Measurements from ENCODE around the gene LDLRAD2. TPM values are rescaled to one million over a fixed set of nuclear protein-coding genes. Genes with fewer than 3 reads are reported as not detected.
A peak's percentile ranks its signal among the peaks of the same experiment; 100 is the strongest.

Gene LDLRAD2
- total and polyA plus RNA-seq, 10 of the 15 experiments (the other 5 are each of a cell fraction or from before 2014, with no cell fraction given) = 0.04 to 0.23 (median 0.11) TPM; not detected in 7

- TF ChIP-seq BCLAF1 (IDR thresholded peaks at IDR 0.05) (no peak), JUND (IDR thresholded peaks at IDR 0.05; ENCODE audit: low read depth, low read length) (no peak), EED (IDR thresholded peaks at IDR 0.05; ENCODE audit: low read depth) (peak; percentile 79), NR2F1 (conservative IDR thresholded peaks at IDR 0.05) (0 out of 2 replicates have a peak, but pooled peaks have one; percentile 47), IRF5 (IDR thresholded peaks at IDR 0.05; ENCODE audit: borderline replicate concordance) (no peak), ZNF274 (IDR thresholded peaks at IDR 0.05; ENCODE audit: insufficient read depth, insufficient read length) (no peak), MTA2 (IDR thresholded peaks at IDR 0.05; ENCODE audit: low read depth) (peak; percentile 90), NRF1 (conservative IDR thresholded peaks at IDR 0.05; ENCODE audit: low read depth, low read length) (no peak), REST (IDR thresholded peaks at IDR 0.05; ENCODE audit: low read depth, low read length) (no peak), NBN (IDR thresholded peaks at IDR 0.05) (no peak; the same call in 1 of the 2 replicates), RELA (IDR thresholded peaks at IDR 0.05; ENCODE audit: borderline replicate concordance, partially characterized antibody) (no peak), CBFB (IDR thresholded peaks at IDR 0.05; ENCODE audit: low read depth) (no peak), TBL1XR1 (IDR thresholded peaks at IDR 0.05; ENCODE audit: low read depth, low read length) (peak; percentile 84; the same call in 1 of the 2 replicates), BCL3 (IDR thresholded peaks at IDR 0.05; ENCODE audit: borderline replicate concordance, insufficient read depth, low read depth, low read length, poor library complexity, severe bottlenecking) (peak; percentile 74), ZNF592 (IDR thresholded peaks at IDR 0.05) (no peak), POLR2A (IDR thresholded peaks at IDR 0.05; ENCODE audit: low read depth, low read length) (peak; percentile 55; the same call in 1 of the 2 replicates)
Observed at GRCh38 chr1:21779613-21780521, 32.2 kb upstream of the LDLRAD2 start (continued).

All from GM12878 (cell line).